Testis (tissue), 3 donors: Measurements from ENCODE around the gene LBX2. TPM values are rescaled to one million over a fixed set of nuclear protein-coding genes. Genes with fewer than 3 reads are reported as not detected.
A peak's percentile ranks its signal among the peaks of the same experiment; 100 is the strongest.

ENCODE experiments used
- DNase-seq: peaks from one replicate; pipeline ENCODE4 v3.0.0-alpha.2; 2019
- H3K27ac ChIP-seq, 2 donors: fragments of 200-600 bp; sonication (generic); one replicate each; pipeline ENCODE4 v1.5.1; 2019
- H3K27me3 ChIP-seq: fragments of 200-600 bp; sonication (generic); one replicate; pipeline ENCODE4 v1.5.1; 2019
- H3K36me3 ChIP-seq: fragments of 200-600 bp; sonication (generic); one replicate; pipeline ENCODE4 v1.5.1; 2017; ENCODE audit warnings: low read depth; ENCODE audit errors: missing control alignments
- H3K4me1 ChIP-seq: fragments of 200-600 bp; sonication (generic); one replicate; pipeline ENCODE4 v1.5.1; 2019
- H3K4me3 ChIP-seq, 2 donors: fragments of 200-600 bp; sonication (generic); one replicate each; pipeline ENCODE4 v1.5.1; 2017 to 2019
- H3K9me3 ChIP-seq: fragments of 200-600 bp; sonication (generic); one replicate; pipeline ENCODE4 v1.5.1; 2017
- POLR2A ChIP-seq: fragments of 450-650 bp; IDR thresholded peaks from one replicate; pipeline ENCODE4 v1.6.1; 2017; ENCODE audit warnings: antibody characterized with exemption, mild to moderate bottlenecking, moderate library complexity
- WGBS, 2 donors: methylation state at CpG; one replicate each; pipeline ENCODE4 v1.1.5; 2018; 5-methylcytosine and 5-hydroxymethylcytosine counted together
- intact Hi-C: fragments of 100-400 bp; cut with DNase I; formaldehyde crosslinking; loops from one replicate; pipeline ENCODE4 v1.15.1; 2023; ENCODE audit warnings: low total_unique reads
- polyA plus RNA-seq: library from polyadenylated mRNA; stranded (reverse); fragments of 350-450 nt; fragmentation: Illumina TruSeq; extraction: RNeasy Lipid Tissue Mini Kit (QIAGEN cat#74804); gene quantifications from one replicate; pipeline ENCODE4 v1.2.3, GENCODE V29; 2014; ENCODE audit warnings: low read depth, low replicate concordance; ENCODE audit not compliant: insufficient read depth
- total RNA-seq, 2 donors: library from RNA; depleted of rRNA; stranded (reverse); fragments of >200 nt; gene quantifications; one replicate each; pipeline ENCODE4 v1.2.3, GENCODE V29; 2016
- TF ChIP-seq, protein P1 (sequence below), 3 experiments: fragments of 450-650 bp in 2 of 3; fragments of 200-600 bp in 1 of 3; sonication (generic) in 1 of 3; IDR thresholded peaks; one replicate each; pipeline ENCODE4 v1.5.1; 2016 to 2019; ENCODE audit warnings: antibody characterized with exemption in 3 of 3, mild to moderate bottlenecking in 2 of 3, moderate library complexity in 1 of 3

Gene LBX2
- total and polyA plus RNA-seq, 3 donors from 2014 or later, result 0.33 to 1.4 TPM; not detected in 1

DNA sequence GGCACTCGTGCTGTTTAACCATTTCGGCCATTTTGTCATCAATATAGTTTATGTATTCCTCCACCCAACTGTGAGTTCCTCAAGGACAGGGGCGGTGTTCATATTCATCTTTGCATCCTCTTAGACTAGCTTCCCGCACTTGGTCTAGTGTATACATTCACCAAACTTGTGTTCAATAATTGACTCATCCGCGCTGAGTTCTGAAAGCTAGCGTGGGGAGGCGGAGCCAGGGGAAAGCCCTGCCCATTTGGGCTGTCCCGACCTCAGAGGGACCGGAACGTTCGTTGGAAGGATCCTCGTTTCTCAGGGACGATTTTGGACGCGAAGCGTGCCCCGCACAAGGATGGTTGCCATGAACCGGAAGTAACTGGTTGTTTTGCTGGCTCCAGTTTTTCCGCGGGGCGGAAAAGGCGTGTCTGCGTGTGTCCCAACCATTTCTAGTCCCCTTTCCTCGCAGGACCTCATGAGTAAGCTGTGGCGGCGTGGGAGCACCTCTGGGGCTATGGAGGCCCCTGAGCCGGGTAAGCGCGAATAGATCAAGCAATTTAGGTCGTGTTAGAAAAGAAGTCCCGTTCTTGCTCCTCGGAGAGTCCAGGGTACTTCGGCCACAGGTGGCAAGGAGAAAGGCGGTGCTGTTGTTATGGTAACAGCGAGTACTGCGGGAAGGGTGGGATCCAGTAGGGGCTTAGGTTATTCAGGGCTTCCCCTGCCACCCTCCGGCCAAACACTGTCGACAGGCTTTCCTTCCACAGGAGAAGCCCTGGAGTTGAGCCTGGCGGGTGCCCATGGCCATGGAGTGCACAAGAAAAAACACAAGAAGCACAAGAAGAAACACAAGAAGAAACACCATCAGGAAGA lies 44.5 kb downstream of the LBX2 start, which contains the start of gene INO80B:
Gene INO80B (plus strand): TSS at position 434 of the 858 bp plus-strand sequence. CDS start 30 bp downstream, at position 464.
- TF ChIP-seq POLR2A, result no peak
- TF ChIP-seq, protein P1, sequence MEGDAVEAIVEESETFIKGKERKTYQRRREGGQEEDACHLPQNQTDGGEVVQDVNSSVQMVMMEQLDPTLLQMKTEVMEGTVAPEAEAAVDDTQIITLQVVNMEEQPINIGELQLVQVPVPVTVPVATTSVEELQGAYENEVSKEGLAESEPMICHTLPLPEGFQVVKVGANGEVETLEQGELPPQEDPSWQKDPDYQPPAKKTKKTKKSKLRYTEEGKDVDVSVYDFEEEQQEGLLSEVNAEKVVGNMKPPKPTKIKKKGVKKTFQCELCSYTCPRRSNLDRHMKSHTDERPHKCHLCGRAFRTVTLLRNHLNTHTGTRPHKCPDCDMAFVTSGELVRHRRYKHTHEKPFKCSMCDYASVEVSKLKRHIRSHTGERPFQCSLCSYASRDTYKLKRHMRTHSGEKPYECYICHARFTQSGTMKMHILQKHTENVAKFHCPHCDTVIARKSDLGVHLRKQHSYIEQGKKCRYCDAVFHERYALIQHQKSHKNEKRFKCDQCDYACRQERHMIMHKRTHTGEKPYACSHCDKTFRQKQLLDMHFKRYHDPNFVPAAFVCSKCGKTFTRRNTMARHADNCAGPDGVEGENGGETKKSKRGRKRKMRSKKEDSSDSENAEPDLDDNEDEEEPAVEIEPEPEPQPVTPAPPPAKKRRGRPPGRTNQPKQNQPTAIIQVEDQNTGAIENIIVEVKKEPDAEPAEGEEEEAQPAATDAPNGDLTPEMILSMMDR (IDR thresholded peaks at IDR 0.05), result peak in 1 of 3 experiments; percentile 3
- WGBS, 2 donors, result 0 to 1% methylated on average over 26 to 40 of the region's 40 CpGs
- H3K27ac ChIP-seq, result peak within 1 kb of the TSS in 1 of 2 donors; percentile 54

DNA sequence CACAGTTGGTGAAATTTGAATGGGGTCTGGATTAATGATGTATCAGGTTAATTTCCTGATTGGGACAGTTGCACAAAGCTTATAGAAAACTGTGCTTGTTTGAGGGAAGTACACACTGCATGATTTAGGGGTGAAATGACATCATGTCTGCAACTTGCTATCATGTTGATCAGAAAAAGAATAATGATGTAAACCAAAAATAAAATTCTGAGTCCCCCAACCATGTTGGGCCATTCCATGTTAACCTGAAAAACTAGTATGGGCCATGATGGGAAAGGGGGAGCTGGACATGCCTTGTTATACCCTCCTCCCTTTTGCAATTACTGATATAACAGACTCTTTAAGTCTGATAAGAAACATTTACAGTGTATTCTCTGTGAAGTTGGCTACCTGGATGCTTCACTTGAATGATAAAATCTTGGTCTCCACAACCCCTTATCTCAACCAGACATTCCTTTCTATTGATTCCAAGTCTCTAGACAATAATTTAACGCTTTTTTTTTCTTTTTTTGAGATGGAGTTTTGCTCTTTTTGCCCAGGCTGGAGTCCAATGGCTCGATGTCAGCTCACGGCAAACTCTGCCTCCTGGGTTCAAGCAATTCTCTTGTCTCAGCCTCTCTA lies 48.7 kb downstream of the LBX2 start:
- H3K4me1 ChIP-seq, result peaks cover 6% of the 10 kb centered on the region
- no peak overlapping the region for H3K4me3 ChIP-seq
- H3K27me3 ChIP-seq, result no peaks in the 10 kb centered on the region
- intact Hi-C loops, result no loop called here
- H3K9me3 ChIP-seq, result no peaks in the 10 kb centered on the region
- H3K36me3 ChIP-seq, result no peaks in the 10 kb centered on the region
- TF ChIP-seq, protein P1 (IDR thresholded peaks at IDR 0.05), result no peak
- no peak for TF ChIP-seq POLR2A
- 72 to 85% methylated on average over 3 of the region's 3 CpGs for WGBS, 2 donors
- no peak overlapping the region for H3K27ac ChIP-seq
- DNase-seq, result no peak

More for the DNA sequence above, 44.5 kb downstream of the LBX2 start, which contains the start of gene INO80B:
- intact Hi-C loops, result no loop called here
- peak within 1 kb of the TSS; percentile 58 to 72 for H3K4me3 ChIP-seq
- peak; percentile 97 for DNase-seq
- no peaks in the 10 kb centered on the region for H3K9me3 ChIP-seq
- peaks cover 24% of the 10 kb centered on the region for H3K4me1 ChIP-seq
- H3K27me3 ChIP-seq, result no peaks in the 10 kb centered on the region
- no peaks in the 10 kb centered on the region for H3K36me3 ChIP-seq

DNA sequence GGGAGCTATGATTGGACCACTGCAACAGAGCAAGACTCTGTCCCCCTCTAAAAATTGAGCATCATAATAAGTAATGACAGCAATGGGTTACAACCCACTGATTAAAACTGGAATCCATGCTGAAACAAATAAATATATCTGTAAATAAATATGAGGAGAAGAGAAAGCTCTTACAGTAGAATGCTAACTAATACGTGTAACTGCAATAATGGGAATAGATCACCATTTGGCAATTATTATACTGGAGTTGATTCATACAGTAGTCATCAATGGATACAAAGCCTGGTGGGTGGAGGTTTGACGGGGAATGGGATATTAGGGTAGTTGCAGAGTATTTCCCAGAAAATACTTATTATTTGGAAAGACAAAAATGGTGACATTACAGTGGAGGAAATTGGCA lies 50.6 kb downstream of the LBX2 start:
- no peaks in the 10 kb centered on the region for H3K9me3 ChIP-seq
- TF ChIP-seq, protein P1 (IDR thresholded peaks at IDR 0.05), result no peak
- TF ChIP-seq POLR2A, result no peak
- intact Hi-C loops, result no loop called here
- no peaks in the 10 kb centered on the region for H3K27me3 ChIP-seq
- no peak overlapping the region for H3K4me3 ChIP-seq
- H3K36me3 ChIP-seq, result no peaks in the 10 kb centered on the region
- H3K27ac ChIP-seq, result no peak overlapping the region
- no peak for DNase-seq
- WGBS, 2 donors, result 74 to 83% methylated on average over 2 of the region's 2 CpGs
- no peaks in the 10 kb centered on the region for H3K4me1 ChIP-seq

Other genes with a start within 250 kb of the LBX2 start
- 100 to 1,000 TPM; 113 to 188 TPM for gene SLC4A5, start 156.2 kb downstream of the LBX2 start, total RNA-seq
- gene SLC4A5, start 156.2 kb downstream of the LBX2 start, polyA plus RNA-seq, result 40.3 TPM
- gene DCTN1, start 119.3 kb downstream of the LBX2 start, total RNA-seq, result 100 to 1,000 TPM; 321 to 403 TPM
- gene DCTN1, start 119.3 kb downstream of the LBX2 start, polyA plus RNA-seq, result 277 TPM
- 10 to 100 TPM; 10.4 to 15.7 TPM for gene C2orf81, start 78.0 kb downstream of the LBX2 start, total RNA-seq
- gene C2orf81, start 78.0 kb downstream of the LBX2 start, polyA plus RNA-seq, result 23.1 TPM
- 10 to 100 TPM; 27.5 to 31.7 TPM for gene WDR54, start 77.9 kb downstream of the LBX2 start, total RNA-seq
- gene WDR54, start 77.9 kb downstream of the LBX2 start, polyA plus RNA-seq, result 90.6 TPM
- gene RTKN, start 57.7 kb downstream of the LBX2 start, total RNA-seq, result 10 to 100 TPM; 11.1 to 12.8 TPM
- 8.8 TPM for gene RTKN, start 57.7 kb downstream of the LBX2 start, polyA plus RNA-seq
- gene INO80B, start 44.5 kb downstream of the LBX2 start, total RNA-seq, result 10 to 100 TPM; 23.1 to 27.9 TPM
- 59.3 TPM for gene INO80B, start 44.5 kb downstream of the LBX2 start, polyA plus RNA-seq
- gene WBP1, start 41.2 kb downstream of the LBX2 start, total RNA-seq, result 10 to 100 TPM; 73.8 to 84.3 TPM
- gene WBP1, start 41.2 kb downstream of the LBX2 start, polyA plus RNA-seq, result 80.8 TPM
- gene MOGS, start 34.2 kb downstream of the LBX2 start, total RNA-seq, result 10 to 100 TPM; 44.8 to 45.7 TPM
- 41.3 TPM for gene MOGS, start 34.2 kb downstream of the LBX2 start, polyA plus RNA-seq
- gene MRPL53, start 26.9 kb downstream of the LBX2 start, total RNA-seq, result 10 to 100 TPM; 23.6 to 46.0 TPM
- 64.8 TPM for gene MRPL53, start 26.9 kb downstream of the LBX2 start, polyA plus RNA-seq
- gene CCDC142, start 16.6 kb downstream of the LBX2 start, total RNA-seq, result 10 to 100 TPM; 29.4 to 30.2 TPM
- 15.5 TPM for gene CCDC142, start 16.6 kb downstream of the LBX2 start, polyA plus RNA-seq
- gene TTC31, start 16.5 kb downstream of the LBX2 start, total RNA-seq, result 10 to 100 TPM; 30.1 to 36.2 TPM
- 19.6 TPM for gene TTC31, start 16.5 kb downstream of the LBX2 start, polyA plus RNA-seq
- 10 to 100 TPM; 17.0 to 20.1 TPM for gene PCGF1, start 8.1 kb upstream of the LBX2 start, total RNA-seq
- gene PCGF1, start 8.1 kb upstream of the LBX2 start, polyA plus RNA-seq, result 25.3 TPM
- gene TLX2, start 14.8 kb upstream of the LBX2 start, total RNA-seq, result 1 to 10 TPM; 1.3 to 4.5 TPM
- gene TLX2, start 14.8 kb upstream of the LBX2 start, polyA plus RNA-seq, result 1.1 TPM
- under 1 TPM in 1 of 2 donors, not detected in 1; 0.43 TPM for gene DQX1, start 26.6 kb upstream of the LBX2 start, total RNA-seq
- gene DQX1, start 26.6 kb upstream of the LBX2 start, polyA plus RNA-seq, result 0.86 TPM
- gene AUP1, start 30.1 kb upstream of the LBX2 start, total RNA-seq, result 100 to 1,000 TPM; 141 to 169 TPM
- gene AUP1, start 30.1 kb upstream of the LBX2 start, polyA plus RNA-seq, result 107 TPM
- gene HTRA2, start 30.3 kb upstream of the LBX2 start, total RNA-seq, result 10 to 100 TPM; 36.5 to 46.8 TPM
- gene HTRA2, start 30.3 kb upstream of the LBX2 start, polyA plus RNA-seq, result 45.8 TPM
- gene LOXL3, start 54.3 kb upstream of the LBX2 start, total RNA-seq, result 10 to 100 TPM; 13.1 to 15.2 TPM
- gene LOXL3, start 54.3 kb upstream of the LBX2 start, polyA plus RNA-seq, result 10.5 TPM
- 10 to 100 TPM; 11.2 to 19.3 TPM for gene DOK1, start 55.1 kb upstream of the LBX2 start, total RNA-seq
- gene DOK1, start 55.1 kb upstream of the LBX2 start, polyA plus RNA-seq, result 9.3 TPM
- gene M1AP, start 148.7 kb upstream of the LBX2 start, total RNA-seq, result 10 to 100 TPM; 11.7 to 14.0 TPM
- 21.4 TPM for gene M1AP, start 148.7 kb upstream of the LBX2 start, polyA plus RNA-seq
- 10 to 100 TPM; 13.3 to 14.3 TPM for gene SEMA4F, start 154.6 kb upstream of the LBX2 start, total RNA-seq
- 9.1 TPM for gene SEMA4F, start 154.6 kb upstream of the LBX2 start, polyA plus RNA-seq